HepG2 (cell line): ENCODE results near the gene PRKCSH. TPM values are rescaled to one million over a fixed set of nuclear protein-coding genes. Genes with fewer than 3 reads are reported as not detected.
A peak's percentile ranks its signal among the peaks of the same experiment; 100 is the strongest.

Experiments used
- ATAC-seq: fragments of 200-7000 bp; cut with Tn5 transposase; 3 replicates; pipeline ENCODE4 v1.9.1; 2020; ENCODE audit warnings: mild to moderate bottlenecking, moderate library complexity
- BruUV-seq: library from RNA; stranded (reverse); fragments of 400-500 nt; replicated peaks from 2 replicates; lab custom pipeline; 2021; lab: Mats Ljungman, UMichigan
- CTCF ChIA-PET: fragments of 300-600 bp; formaldehyde crosslinking; extraction: SDS; loops from one replicate; lab custom pipeline; 2021; ENCODE audit warnings: low total read pairs, inconsistent platforms, low intra/inter-chr PET ratio; lab: Yijun Ruan, JAX
- POLR2A ChIA-PET: fragments of 350-600 bp; sonication (Branson Sonifier 250); formaldehyde crosslinking; loops from one replicate; lab custom pipeline; 2020; ENCODE audit warnings: antibody characterized with exemption, inconsistent platforms; lab: Yijun Ruan, JAX
- DNase-seq: peaks from one replicate; pipeline ENCODE4 v3.0.0-alpha.2; 2015; ENCODE audit warnings: low spot score
- FAIRE-seq: peaks from 3 replicates; lab custom pipeline; 2011; peaks lifted over from hg19 to GRCh38; lab: Jason Lieb, UNC
- H2AFZ ChIP-seq: one replicate; pipeline ENCODE4 v1.6.1; 2011; ENCODE audit warnings: low read length, inconsistent platforms
- H3K27ac ChIP-seq: fragments of 300-600 bp; 3 replicates; pipeline ENCODE4 v1.8.0; 2011; ENCODE audit warnings: mixed run types, mild to moderate bottlenecking, mixed read lengths, low read length, inconsistent platforms; ENCODE audit not compliant: insufficient read depth; ENCODE audit errors: extremely low read length
- H3K27me3 ChIP-seq, 2 experiments: fragments of 200-600 bp in 1 of 2; 2 replicates in 1 of 2; 3 replicates in 1 of 2; pipeline versions ENCODE4 v1.6.0 to v1.8.0; 2011; ENCODE audit warnings: low read length in 2 of 2, mild to moderate bottlenecking in 2 of 2, moderate library complexity in 2 of 2, inconsistent platforms in 1 of 2; ENCODE audit not compliant: insufficient read depth in 2 of 2, control insufficient read depth in 1 of 2
- H3K36me3 ChIP-seq, 2 experiments: fragments of 200-600 bp in 1 of 2; replicated peaks in 1 of 2; 2 replicates in 1 of 2; 3 replicates in 1 of 2; pipeline versions ENCODE4 v1.5.1 to v1.8.0; 2011; ENCODE audit warnings: low read length in 2 of 2, inconsistent platforms in 1 of 2; ENCODE audit not compliant: insufficient read depth in 2 of 2, control insufficient read depth in 1 of 2
- H3K4me1 ChIP-seq: 2 replicates; pipeline ENCODE4 v1.5.1; 2012; ENCODE audit warnings: low read length, inconsistent platforms; ENCODE audit not compliant: insufficient read depth
- H3K4me2 ChIP-seq: 2 replicates; pipeline ENCODE4 v1.6.0; 2011; ENCODE audit warnings: low read depth, low read length, inconsistent platforms
- H3K4me3 ChIP-seq, 3 experiments: fragments of 200-600 bp in 1 of 3; sonication (generic), shearing (Covaris generic) in 1 of 3; replicated peaks in 1 of 3; 2 replicates each; pipeline ENCODE4 v1.5.1; 2011 to 2016; ENCODE audit warnings: low read length in 3 of 3, inconsistent platforms in 2 of 3, low read depth in 2 of 3, mild to moderate bottlenecking in 2 of 3, control low read depth in 1 of 3, mixed read lengths in 1 of 3; ENCODE audit not compliant: insufficient read depth in 1 of 3
- H3K79me2 ChIP-seq: one replicate; pipeline ENCODE4 v1.6.1; 2011; ENCODE audit warnings: low read length, inconsistent platforms; ENCODE audit not compliant: insufficient read depth
- H3K9ac ChIP-seq: 2 replicates; pipeline ENCODE4 v1.6.0; 2011; ENCODE audit warnings: mild to moderate bottlenecking, low read depth, low read length, inconsistent platforms; ENCODE audit not compliant: insufficient read depth
- H3K9me3 ChIP-seq: 2 replicates; pipeline ENCODE4 v1.5.1; 2012; ENCODE audit warnings: mild to moderate bottlenecking, low read length
- H4K20me1 ChIP-seq: 2 replicates; pipeline ENCODE4 v1.6.0; 2011; ENCODE audit warnings: inconsistent platforms, mild to moderate bottlenecking, low read length, moderate library complexity; ENCODE audit not compliant: insufficient read depth
- FIP1L1 ChIP-seq: fragments of 200-400 bp; formaldehyde crosslinking; IDR thresholded peaks from 2 replicates; pipeline ENCODE4 v1.6.1; 2018; ENCODE audit warnings: low read depth, mild to moderate bottlenecking, low read length, moderate library complexity, borderline replicate concordance; ENCODE audit not compliant: insufficient read depth
- NCOA5 ChIP-seq: sonication (generic); formaldehyde crosslinking; IDR thresholded peaks from 2 replicates; pipeline ENCODE4 v1.4.0; 2020; ENCODE audit warnings: missing genetic modification reagents
- NFIB ChIP-seq: sonication (generic); formaldehyde crosslinking; IDR thresholded peaks from 2 replicates; pipeline ENCODE4 v1.9.0; 2021; ENCODE audit warnings: missing genetic modification reagents, mild to moderate bottlenecking, borderline replicate concordance
- RARG ChIP-seq: sonication (generic); formaldehyde crosslinking; IDR thresholded peaks from 2 replicates; pipeline ENCODE4 v1.4.0; 2020; ENCODE audit warnings: low read depth, mild to moderate bottlenecking, missing genetic modification reagents
- SETDB1 ChIP-seq: sonication (generic); formaldehyde crosslinking; IDR thresholded peaks from 2 replicates; pipeline ENCODE4 v1.5.1; 2020; ENCODE audit warnings: missing genetic modification reagents, mild to moderate bottlenecking, borderline replicate concordance
- SRF ChIP-seq: IDR thresholded peaks from 2 replicates; pipeline ENCODE4 v1.6.1; 2011; ENCODE audit warnings: mild to moderate bottlenecking, low read depth, low read length, moderate library complexity
- ZFAT ChIP-seq: sonication (generic); formaldehyde crosslinking; conservative IDR thresholded peaks from 2 replicates; pipeline ENCODE4 v1.8.1; 2023; ENCODE audit warnings: missing genetic modification reagents, inconsistent platforms
- ZNF441 ChIP-seq: sonication (generic); formaldehyde crosslinking; IDR thresholded peaks from 2 replicates; pipeline ENCODE4 v1.7.0; 2021; ENCODE audit warnings: missing genetic modification reagents, borderline replicate concordance
- ZNF605 ChIP-seq: sonication (generic); formaldehyde crosslinking; IDR thresholded peaks from 2 replicates; pipeline ENCODE4 v1.8.0; 2022; ENCODE audit warnings: mild to moderate bottlenecking, missing genetic modification reagents
- ZNF713 ChIP-seq: sonication (generic); formaldehyde crosslinking; IDR thresholded peaks from 2 replicates; pipeline ENCODE4 v1.4.0; 2020; ENCODE audit warnings: mild to moderate bottlenecking, missing genetic modification reagents
- ZSCAN12 ChIP-seq: sonication (generic); formaldehyde crosslinking; IDR thresholded peaks from 2 replicates; pipeline ENCODE4 v1.9.0; 2021; ENCODE audit warnings: mild to moderate bottlenecking, missing genetic modification reagents
- WGBS: methylation state at CpG from one replicate; pipeline ENCODE4 v1.1.6; 2017; ENCODE audit warnings: low lambda C conversion rate; 5-methylcytosine and 5-hydroxymethylcytosine counted together
- in situ Hi-C: cut with HindIII; loops from 2 replicates; pipeline ENCODE4 v1.10.0; 2017; ENCODE audit warnings: low pct_unique_long_range_greater_than_20kb; ENCODE audit not compliant: extremely low pct_ligation_motif_present
- intact Hi-C: fragments of 100-400 bp; cut with micrococcal nuclease; formaldehyde crosslinking; loops from one replicate; pipeline ENCODE4 v1.10.0; 2022; ENCODE audit not compliant: unreplicated experiment
- polyA plus RNA-seq, 8 experiments: library from polyadenylated mRNA; depleted of rRNA in 3 of 8; stranded (reverse) in 7 of 8; unstranded in 1 of 8; fragments of >200 nt; fragmentation: Illumina TruSeq in 4 of 8; extraction: Trizol in 4 of 8; gene quantifications; 2 replicates each; pipeline versions ENCODE4 v1.2.1 to v1.2.3, GENCODE V29; 2011 to 2016; ENCODE audit warnings: low read depth in 4 of 8, missing spikeins in 1 of 8, mixed read lengths in 1 of 8; ENCODE audit not compliant: insufficient read depth in 1 of 8
- total RNA-seq, 5 experiments: library from RNA; depleted of rRNA; stranded (reverse); fragments of >200 nt; fragmentation: Illumina TruSeq; extraction: Trizol; gene quantifications; 2 replicates each; pipeline ENCODE4 v1.2.3, GENCODE V29; 2016; ENCODE audit warnings: low read depth in 1 of 5
- TF ChIP-seq, protein P1 (sequence below): IDR thresholded peaks from 2 replicates; pipeline ENCODE4 v1.6.1; 2012; ENCODE audit warnings: low read depth, low read length, improper control_type of control experiment
- TF ChIP-seq, protein P2 (sequence below): sonication (generic); formaldehyde crosslinking; IDR thresholded peaks from 2 replicates; pipeline ENCODE4 v1.5.0; 2020; ENCODE audit warnings: mild to moderate bottlenecking, missing genetic modification reagents
- TF ChIP-seq, protein P3 (sequence below): sonication (generic); formaldehyde crosslinking; IDR thresholded peaks from 2 replicates; pipeline ENCODE4 v1.5.0; 2020; ENCODE audit warnings: missing genetic modification reagents, mild to moderate bottlenecking, borderline replicate concordance

Gene PRKCSH
- total and polyA plus RNA-seq, 2 of the 13 experiments (the other 11 are each of a cell fraction or from before 2014, with no cell fraction given), result 85.1 to 125 TPM

DNA sequence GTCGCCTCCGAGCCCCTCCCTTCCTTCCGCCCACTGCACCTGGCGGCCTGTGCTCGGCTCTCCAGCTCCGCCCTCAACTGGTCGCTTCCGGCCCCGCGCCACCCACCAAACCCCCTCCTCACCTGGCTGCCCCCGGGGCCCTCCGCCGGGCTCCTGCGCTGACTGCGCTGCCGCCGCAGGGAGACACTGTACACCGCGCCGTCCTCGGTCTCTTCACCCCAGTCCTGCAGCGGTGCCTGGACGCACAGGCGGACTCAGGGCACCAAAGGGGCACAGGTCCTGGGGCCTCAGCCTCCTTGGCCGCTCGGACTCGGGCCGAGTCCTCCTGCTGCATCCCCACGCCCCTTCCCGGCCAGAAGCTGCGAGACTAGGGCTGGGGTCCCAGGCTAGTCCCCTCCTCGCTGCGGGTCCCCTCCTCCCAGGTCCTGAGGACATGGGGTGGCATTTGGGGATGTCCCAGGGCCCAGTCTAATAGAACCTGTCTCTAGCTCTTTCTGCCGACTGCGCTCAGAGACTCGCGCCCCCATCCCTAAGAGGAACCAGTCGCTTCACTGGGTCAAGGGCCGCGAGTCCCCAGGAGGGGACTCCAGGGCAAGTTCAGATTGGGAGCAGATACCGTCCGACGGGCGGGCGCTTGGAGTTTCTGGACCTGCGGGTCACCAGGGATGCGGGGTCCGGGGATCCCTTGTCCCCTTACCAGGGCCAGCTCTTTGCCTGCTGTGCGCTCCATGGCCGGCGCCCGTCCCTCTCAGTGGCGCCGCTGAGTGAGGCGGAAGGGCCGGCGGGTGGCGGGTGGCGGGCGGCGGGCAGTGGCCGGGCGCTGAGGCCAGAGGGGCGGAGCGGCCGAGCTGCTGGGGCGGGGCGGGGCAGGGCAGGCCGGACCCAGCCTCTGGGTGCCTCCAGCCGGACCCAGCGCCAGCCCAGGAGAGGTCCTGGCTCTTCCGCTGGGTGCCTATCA lies 16.6 kb upstream of the PRKCSH start, which contains the start of gene RGL3:
Gene RGL3 (minus strand): TSS at position 766 of the 958 bp plus-strand sequence. CDS start 36 bp downstream, at position 730.
- no peaks in the 10 kb centered on the region for H3K36me3 ChIP-seq
- H4K20me1 ChIP-seq, result no peaks in the 10 kb centered on the region
- no TSS peak for BruUV-seq
- H3K4me1 ChIP-seq, result peaks cover 46% of the 10 kb centered on the region
- H3K79me2 ChIP-seq, result no peaks in the 10 kb centered on the region
- ATAC-seq, result peak; percentile 80
- H3K9ac ChIP-seq, result peak within 1 kb of the TSS; percentile 53; the same call in 1 of the 2 replicates
- H3K4me3 ChIP-seq, result peak within 1 kb of the TSS; percentile 78 to 96 (median 91)
- in situ Hi-C loops, result no loop called here
- peaks cover 3 to 31% of the 10 kb centered on the region in 2 experiments; a peak in 4 of 5 replicates for H3K27me3 ChIP-seq
- H3K27ac ChIP-seq, result peak within 1 kb of the TSS; percentile 26
- no peak for DNase-seq
- intact Hi-C loops, result no loop called here
- CTCF ChIA-PET, result no interaction called here
- H3K4me2 ChIP-seq, result peak within 1 kb of the TSS; percentile 88
- H3K9me3 ChIP-seq, result no peaks in the 10 kb centered on the region
- no peak within 1 kb of the TSS for H2AFZ ChIP-seq
- no peak for FAIRE-seq
- 3% methylated on average over 16 of the region's 72 CpGs for WGBS
- POLR2A ChIA-PET, result interaction anchor here (1.0 to 1.9 kb wide), 8 partner anchors 16 to 182 kb away, joined by 3 to 14 read pairs (median 6); partner anchors contain the start of genes EPOR, ODAD3, PRKCSH and SWSAP1
- TF ChIP-seq, protein P1, sequence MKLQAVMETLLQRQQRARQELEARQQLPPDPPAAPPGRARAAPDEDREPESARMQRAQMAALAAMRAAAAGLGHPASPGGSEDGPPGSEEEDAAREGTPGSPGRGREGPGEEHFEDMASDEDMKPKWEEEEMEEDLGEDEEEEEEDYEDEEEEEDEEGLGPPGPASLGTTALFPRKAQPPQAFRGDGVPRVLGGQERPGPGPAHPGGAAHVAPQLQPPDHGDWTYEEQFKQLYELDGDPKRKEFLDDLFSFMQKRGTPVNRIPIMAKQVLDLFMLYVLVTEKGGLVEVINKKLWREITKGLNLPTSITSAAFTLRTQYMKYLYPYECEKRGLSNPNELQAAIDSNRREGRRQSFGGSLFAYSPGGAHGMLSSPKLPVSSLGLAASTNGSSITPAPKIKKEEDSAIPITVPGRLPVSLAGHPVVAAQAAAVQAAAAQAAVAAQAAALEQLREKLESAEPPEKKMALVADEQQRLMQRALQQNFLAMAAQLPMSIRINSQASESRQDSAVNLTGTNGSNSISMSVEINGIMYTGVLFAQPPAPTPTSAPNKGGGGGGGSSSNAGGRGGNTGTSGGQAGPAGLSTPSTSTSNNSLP, result no peak
- TF ChIP-seq SETDB1 (CRISPR knock-in tag) (no peak), ZNF713 (no peak), ZFAT (CRISPR knock-in tag) (no peak), FIP1L1 (no peak), NFIB (CRISPR knock-in tag) (no peak), ZNF441 (CRISPR knock-in tag) (no peak), RARG (CRISPR knock-in tag) (no peak), ZNF605 (CRISPR knock-in tag) (0 out of 2 replicates have a peak, but pooled peaks have one; percentile 25), ZSCAN12 (CRISPR knock-in tag) (no peak), SRF (no peak), NCOA5 (CRISPR knock-in tag) (no peak)
- TF ChIP-seq, protein P2, sequence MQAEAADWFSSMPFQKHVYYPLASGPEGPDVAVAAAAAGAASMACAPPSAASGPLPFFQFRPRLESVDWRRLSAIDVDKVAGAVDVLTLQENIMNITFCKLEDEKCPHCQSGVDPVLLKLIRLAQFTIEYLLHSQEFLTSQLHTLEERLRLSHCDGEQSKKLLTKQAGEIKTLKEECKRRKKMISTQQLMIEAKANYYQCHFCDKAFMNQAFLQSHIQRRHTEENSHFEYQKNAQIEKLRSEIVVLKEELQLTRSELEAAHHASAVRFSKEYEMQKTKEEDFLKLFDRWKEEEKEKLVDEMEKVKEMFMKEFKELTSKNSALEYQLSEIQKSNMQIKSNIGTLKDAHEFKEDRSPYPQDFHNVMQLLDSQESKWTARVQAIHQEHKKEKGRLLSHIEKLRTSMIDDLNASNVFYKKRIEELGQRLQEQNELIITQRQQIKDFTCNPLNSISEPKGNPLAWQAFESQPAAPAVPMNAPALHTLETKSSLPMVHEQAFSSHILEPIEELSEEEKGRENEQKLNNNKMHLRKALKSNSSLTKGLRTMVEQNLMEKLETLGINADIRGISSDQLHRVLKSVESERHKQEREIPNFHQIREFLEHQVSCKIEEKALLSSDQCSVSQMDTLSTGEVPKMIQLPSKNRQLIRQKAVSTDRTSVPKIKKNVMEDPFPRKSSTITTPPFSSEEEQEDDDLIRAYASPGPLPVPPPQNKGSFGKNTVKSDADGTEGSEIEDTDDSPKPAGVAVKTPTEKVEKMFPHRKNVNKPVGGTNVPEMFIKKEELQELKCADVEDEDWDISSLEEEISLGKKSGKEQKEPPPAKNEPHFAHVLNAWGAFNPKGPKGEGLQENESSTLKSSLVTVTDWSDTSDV (CRISPR knock-in tag), result no peak
- TF ChIP-seq, protein P3, sequence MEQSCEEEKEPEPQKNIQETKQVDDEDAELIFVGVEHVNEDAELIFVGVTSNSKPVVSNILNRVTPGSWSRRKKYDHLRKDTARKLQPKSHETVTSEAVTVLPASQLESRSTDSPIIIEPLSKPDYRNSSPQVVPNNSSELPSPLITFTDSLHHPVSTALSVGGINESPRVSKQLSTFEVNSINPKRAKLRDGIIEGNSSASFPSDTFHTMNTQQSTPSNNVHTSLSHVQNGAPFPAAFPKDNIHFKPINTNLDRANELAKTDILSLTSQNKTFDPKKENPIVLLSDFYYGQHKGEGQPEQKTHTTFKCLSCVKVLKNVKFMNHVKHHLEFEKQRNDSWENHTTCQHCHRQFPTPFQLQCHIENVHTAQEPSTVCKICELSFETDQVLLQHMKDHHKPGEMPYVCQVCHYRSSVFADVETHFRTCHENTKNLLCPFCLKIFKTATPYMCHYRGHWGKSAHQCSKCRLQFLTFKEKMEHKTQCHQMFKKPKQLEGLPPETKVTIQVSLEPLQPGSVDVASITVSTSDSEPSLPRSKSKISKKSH (CRISPR knock-in tag), result no peak
